Gastrocnemius medialis (tissue), 4 donors: ENCODE data around the gene SLC12A3.

Experiments
- CTCF ChIP-seq, 5 experiments: fragments of 450-650 bp in 3 of 5; fragments of 200-600 bp in 2 of 5; sonication (generic) in 2 of 5; IDR thresholded peaks in 4 of 5; conservative IDR thresholded peaks in 1 of 5; 1 replicate in 4 of 5; 2 replicates in 1 of 5; pipeline ENCODE4 v1.5.1; 2016 to 2019; ENCODE audit warnings: antibody characterized with exemption in 5 of 5, mild to moderate bottlenecking in 3 of 5, moderate library complexity in 3 of 5
- POLR2A ChIP-seq, 2 donors: fragments of 450-650 bp; IDR thresholded peaks; one replicate each; pipeline ENCODE4 v1.6.1; 2017; ENCODE audit warnings: antibody characterized with exemption in 2 of 2, mild to moderate bottlenecking in 2 of 2, moderate library complexity in 2 of 2

- no peak for TF ChIP-seq POLR2A (IDR thresholded peaks at IDR 0.05)
- no peak for TF ChIP-seq CTCF (IDR thresholded peaks at IDR 0.05 in 4 of 5, conservative IDR thresholded peaks at IDR 0.05 in 1 of 5)
These were observed 12.6 kb upstream of the SLC12A3 start for GRCh38 chr16:56852401-56852730.
